ENCODE measurements around the gene ACP6. TPM values are rescaled to one million over a fixed set of nuclear protein-coding genes. Genes with fewer than 3 reads are reported as not detected.

Gene ACP6
- total RNA-seq, 1 experiment from 2014 or later, result 116 TPM

GRCh38 chr1:147609358-147609757 is 61.0 kb downstream of the ACP6 start:
- H3K4me1 Mint-ChIP-seq (ENCODE audit: low read depth, unreplicated experiment), result peaks cover 10% of the 10 kb centered on the region
- intact Hi-C loops (cut with micrococcal nuclease; ENCODE audit: unreplicated experiment), result no loop called here
- DNase-seq, result no peak
- peaks cover 16% of the 10 kb centered on the region for H3K36me3 Mint-ChIP-seq (ENCODE audit: insufficient read depth, unreplicated experiment)
- CTCF ChIA-PET, result interaction anchor here (1.5 kb wide), 1 partner anchor 73 kb away, joined by 3 read pairs; no protein-coding TSS in a partner anchor
- no peaks in the 10 kb centered on the region for H3K27me3 Mint-ChIP-seq (ENCODE audit: unreplicated experiment)
- no peak overlapping the region for H3K27ac Mint-ChIP-seq (ENCODE audit: unreplicated experiment)
- TF ChIP-seq CTCF (IDR thresholded peaks at IDR 0.05; ENCODE audit: unreplicated experiment), result no peak
- BruUV-seq (replicated peaks), result no TSS peak
- no peak overlapping the region for H3K4me3 Mint-ChIP-seq (ENCODE audit: low read depth, unreplicated experiment)
- H3K9me3 Mint-ChIP-seq (ENCODE audit: low read depth, unreplicated experiment), result no peaks in the 10 kb centered on the region

- no peak for DNase-seq
- H3K36me3 Mint-ChIP-seq (ENCODE audit: insufficient read depth, unreplicated experiment), result peaks cover 14% of the 10 kb centered on the region
- no peak overlapping the region for H3K27ac Mint-ChIP-seq (ENCODE audit: unreplicated experiment)
- TF ChIP-seq CTCF (IDR thresholded peaks at IDR 0.05; ENCODE audit: unreplicated experiment), result no peak
- BruUV-seq (replicated peaks), result no TSS peak
- H3K4me1 Mint-ChIP-seq (ENCODE audit: low read depth, unreplicated experiment), result peaks cover 10% of the 10 kb centered on the region
- no peaks in the 10 kb centered on the region for H3K27me3 Mint-ChIP-seq (ENCODE audit: unreplicated experiment)
- CTCF ChIA-PET, result no interaction called here
- intact Hi-C loops (cut with micrococcal nuclease; ENCODE audit: unreplicated experiment), result no loop called here
- H3K4me3 Mint-ChIP-seq (ENCODE audit: low read depth, unreplicated experiment), result no peak overlapping the region
- H3K9me3 Mint-ChIP-seq (ENCODE audit: low read depth, unreplicated experiment), result no peaks in the 10 kb centered on the region
Measured at GRCh38 chr1:147608596-147608995, 61.7 kb downstream of the ACP6 start.

GRCh38 chr1:147605591-147605990 is 64.7 kb downstream of the ACP6 start:
- no peak overlapping the region for H3K4me3 Mint-ChIP-seq (ENCODE audit: low read depth, unreplicated experiment)
- DNase-seq, result no peak
- TF ChIP-seq CTCF (IDR thresholded peaks at IDR 0.05; ENCODE audit: unreplicated experiment), result no peak
- no peaks in the 10 kb centered on the region for H3K27me3 Mint-ChIP-seq (ENCODE audit: unreplicated experiment)
- intact Hi-C loops (cut with micrococcal nuclease; ENCODE audit: unreplicated experiment), result no loop called here
- peaks cover 22% of the 10 kb centered on the region for H3K4me1 Mint-ChIP-seq (ENCODE audit: low read depth, unreplicated experiment)
- H3K27ac Mint-ChIP-seq (ENCODE audit: unreplicated experiment), result no peak overlapping the region
- peaks cover 17% of the 10 kb centered on the region for H3K36me3 Mint-ChIP-seq (ENCODE audit: insufficient read depth, unreplicated experiment)
- no peaks in the 10 kb centered on the region for H3K9me3 Mint-ChIP-seq (ENCODE audit: low read depth, unreplicated experiment)
- BruUV-seq (replicated peaks), result no TSS peak
- CTCF ChIA-PET, result interaction anchor here (0.6 to 0.7 kb wide), 2 partner anchors 15 to 328 kb away, joined by 3 read pairs; no protein-coding TSS in a partner anchor

- Mint-ChIP-seq H3K4me1 (ENCODE audit: low read depth, unreplicated experiment) (peaks cover 24% of the 10 kb centered on the region), H3K27me3 (ENCODE audit: unreplicated experiment) (no peaks in the 10 kb centered on the region), H3K9me3 (ENCODE audit: low read depth, unreplicated experiment) (no peaks in the 10 kb centered on the region), H3K36me3 (ENCODE audit: insufficient read depth, unreplicated experiment) (peaks cover 34% of the 10 kb centered on the region), H3K27ac (ENCODE audit: unreplicated experiment) (no peak overlapping the region), H3K4me3 (ENCODE audit: low read depth, unreplicated experiment) (no peak overlapping the region)
- DNase-seq, result no peak
- BruUV-seq (replicated peaks), result no TSS peak
- CTCF ChIA-PET, result no interaction called here
- TF ChIP-seq CTCF (IDR thresholded peaks at IDR 0.05; ENCODE audit: unreplicated experiment), result no peak
- intact Hi-C loops (cut with micrococcal nuclease; ENCODE audit: unreplicated experiment), result loop anchor here (1.0 kb wide), 1 partner anchor 63 kb away; the partner anchor contains the start of gene BCL9
Measured at GRCh38 chr1:147603986-147604385, 66.3 kb downstream of the ACP6 start.
